Activated T-helper 1 cell treated with anti-CD3 and anti-CD28 coated beads, Interleukin-2, amount 50 U/mL, for 16 hours (primary cell): ENCODE measurements around the gene MBOAT1.
"Not testable (repeated sequence)": the region's sequence is repeated elsewhere in the genome, so short reads cannot be mapped to it uniquely, and the experiment has no call there.

Source experiments
- DNase-seq, 2 donors: peaks; one replicate each; pipeline ENCODE4 v3.0.0-alpha.2; 2020; ENCODE audit warnings: low read depth in 1 of 2, low spot score in 1 of 2

MBOAT1 gene

DNA sequence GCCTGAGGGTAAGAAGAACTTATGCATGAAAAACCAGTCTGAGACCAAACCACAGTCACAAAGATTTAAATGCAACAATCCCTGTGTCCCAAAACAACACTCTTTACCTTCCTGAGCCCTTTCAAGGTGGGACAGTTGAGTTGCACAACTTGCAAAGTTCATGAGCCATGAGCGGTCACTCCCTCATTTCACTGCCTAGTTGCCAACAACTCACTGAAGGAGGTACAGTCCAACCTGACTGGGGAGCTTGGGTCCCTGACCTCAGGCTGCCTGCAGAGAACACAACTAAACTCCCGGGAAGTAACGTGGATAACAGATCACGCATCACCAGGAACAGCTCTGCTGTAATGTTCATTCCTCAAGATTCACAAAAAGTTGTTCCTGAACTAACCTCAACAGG, 69.4 kb downstream of the MBOAT1 start:
- no peak for DNase-seq

- no peak for DNase-seq
These were observed 70.3 kb downstream of the MBOAT1 start for GRCh38 chr6:20141931-20142330.

GRCh38 chr6:20139127-20139963, 72.9 kb downstream of the MBOAT1 start:
- not testable (repeated sequence) for DNase-seq

DNA sequence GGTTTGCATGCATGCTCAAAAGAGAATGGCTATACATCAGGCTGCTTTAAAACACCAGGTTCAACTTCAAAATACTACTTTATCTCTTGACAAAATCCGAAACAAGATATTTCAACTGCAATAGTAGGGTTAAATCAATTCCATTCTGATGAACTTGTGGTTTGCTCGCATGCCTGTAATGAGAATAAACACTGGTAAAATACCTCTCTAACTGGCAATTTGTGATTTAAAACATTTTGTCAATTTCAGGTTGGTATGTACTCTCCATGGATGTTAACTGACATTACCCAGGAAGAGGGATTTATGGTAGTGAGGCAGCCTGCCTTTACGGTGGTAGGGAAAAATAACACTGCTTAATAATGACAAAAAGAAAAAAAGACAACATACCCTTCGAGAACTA, 74.4 kb downstream of the MBOAT1 start:
- DNase-seq = no peak

- DNase-seq = no peak
These were observed 75.0 kb downstream of the MBOAT1 start for GRCh38 chr6:20137240-20137639.

DNA sequence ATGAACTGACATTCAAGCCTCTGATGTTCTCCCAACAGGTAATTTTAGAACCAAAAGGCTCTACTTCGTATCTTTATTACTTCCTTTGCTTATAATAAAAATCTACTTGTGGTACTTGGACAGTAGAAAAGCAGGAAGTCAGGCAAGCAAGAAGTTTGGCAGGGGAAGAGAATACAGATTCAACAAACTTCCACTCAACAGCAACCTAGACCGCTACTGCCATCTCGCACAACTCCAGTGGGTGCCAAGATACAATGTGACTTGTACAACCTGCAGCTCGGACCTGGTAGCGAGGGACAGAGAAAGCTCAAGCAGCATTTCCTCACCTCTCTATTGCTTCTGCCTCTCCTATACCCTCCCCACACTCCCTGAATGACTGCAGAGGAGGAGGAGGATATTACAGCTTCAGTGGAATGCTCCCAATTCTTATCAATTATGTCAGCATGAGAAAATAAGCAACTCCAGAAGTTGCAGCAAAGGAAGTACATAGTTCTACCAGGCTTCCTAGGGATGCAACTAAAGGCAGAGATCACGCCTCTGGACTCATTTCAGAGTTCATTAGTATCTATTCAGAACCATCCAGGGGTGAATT, 76.5 kb downstream of the MBOAT1 start:
- DNase-seq = no peak

- no peak for DNase-seq
These were observed 77.7 kb downstream of the MBOAT1 start for GRCh38 chr6:20134613-20135012.

DNA sequence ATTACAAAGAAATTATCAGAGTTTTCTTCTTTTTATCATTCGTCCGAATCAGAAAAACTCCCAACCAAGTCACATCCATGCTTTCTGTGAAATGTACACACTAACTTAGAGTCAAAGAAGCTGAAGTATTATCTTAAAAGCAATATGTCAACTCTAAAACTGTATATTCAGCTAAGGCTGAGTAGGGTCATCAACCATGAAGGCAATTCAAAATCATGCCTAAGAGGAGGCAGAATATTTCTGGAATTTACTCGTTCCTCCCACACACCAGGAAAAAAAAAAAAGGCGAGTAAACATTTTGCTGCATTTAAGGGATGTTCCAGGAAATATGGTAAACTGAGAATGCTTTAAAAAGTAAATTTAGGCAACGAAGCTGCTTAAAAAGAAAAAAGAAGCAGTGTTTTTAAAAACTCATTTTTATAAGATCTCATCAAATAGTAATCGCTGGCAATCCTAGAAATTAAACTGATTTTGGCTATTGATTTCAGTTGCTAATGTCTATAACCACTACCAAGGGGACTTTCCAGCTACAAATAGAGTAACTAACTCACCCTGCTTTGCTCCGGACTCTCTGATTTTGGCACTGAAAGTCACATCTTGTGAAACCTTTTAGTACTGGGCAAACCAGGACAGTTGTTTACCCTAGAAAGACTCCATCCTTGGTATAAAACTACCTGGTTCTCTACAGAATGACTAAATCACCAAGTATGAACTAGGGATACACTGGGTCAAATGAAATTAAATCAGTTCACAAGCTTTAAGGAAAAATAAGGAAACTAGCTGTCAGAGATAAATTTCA, 82.8 kb downstream of the MBOAT1 start:
- DNase-seq = no peak

DNA sequence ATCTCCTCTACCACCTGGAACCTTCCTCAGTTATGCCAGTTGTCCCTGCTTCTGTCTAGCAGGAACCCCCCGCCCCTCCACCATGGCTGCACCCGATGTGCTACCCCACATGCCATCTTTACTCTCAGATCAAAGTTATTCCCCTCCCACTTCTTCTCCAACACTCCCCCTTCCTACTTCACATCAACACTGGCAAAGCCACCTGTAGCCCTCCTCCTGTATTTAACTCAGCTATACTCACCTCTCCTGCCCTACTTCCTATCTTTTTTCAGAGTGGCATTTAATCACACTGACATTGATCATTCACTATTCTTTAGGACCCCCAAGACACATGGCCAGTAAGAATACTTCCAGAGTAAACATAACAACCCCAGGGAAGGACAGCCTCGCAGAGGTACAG, 84.3 kb downstream of the MBOAT1 start:
- DNase-seq = no peak

DNA sequence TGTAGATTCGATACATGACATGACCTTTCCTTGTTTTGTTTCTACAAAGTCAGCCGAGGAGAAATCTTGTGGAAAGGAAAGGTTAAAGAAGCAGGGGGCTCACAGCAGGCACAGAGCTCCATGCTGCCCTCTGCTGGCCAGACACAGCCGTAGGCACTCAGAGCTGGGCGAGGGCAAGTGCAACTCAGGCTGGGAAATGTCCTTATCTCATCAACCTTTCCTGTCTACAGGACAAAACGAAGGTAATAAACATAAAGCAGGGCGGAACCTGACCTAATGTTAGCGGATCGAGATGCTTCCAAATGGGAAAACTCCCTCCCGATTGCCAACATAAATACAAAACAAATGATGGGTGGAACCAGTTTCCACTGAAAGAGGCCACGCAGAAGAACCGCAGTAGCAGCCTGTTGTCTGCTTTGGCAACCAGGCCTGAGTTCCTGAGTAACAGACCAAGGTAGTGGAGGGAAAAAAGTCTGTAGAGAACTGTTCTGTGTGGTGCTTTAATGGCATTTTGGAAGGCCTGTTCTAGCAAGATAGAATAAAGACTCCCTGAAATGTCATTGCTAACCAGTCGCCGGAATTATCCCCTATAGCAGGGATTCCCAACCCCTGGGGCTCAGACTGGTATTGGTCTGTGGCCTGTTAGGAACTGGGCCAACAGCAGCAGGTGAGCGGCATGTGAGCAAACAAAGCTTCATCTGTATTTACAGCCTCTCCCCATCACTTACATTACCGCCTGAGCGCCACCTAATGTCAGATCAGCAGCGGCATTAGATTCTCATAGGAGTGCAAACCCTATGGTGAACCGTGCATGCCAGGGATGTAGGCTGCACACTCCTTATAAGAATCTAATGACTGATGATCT, 85.2 kb downstream of the MBOAT1 start:
- peak; percentile 33 to 34 for DNase-seq

- DNase-seq = no peak
These were observed 86.0 kb downstream of the MBOAT1 start for GRCh38 chr6:20126102-20126752.

DNA sequence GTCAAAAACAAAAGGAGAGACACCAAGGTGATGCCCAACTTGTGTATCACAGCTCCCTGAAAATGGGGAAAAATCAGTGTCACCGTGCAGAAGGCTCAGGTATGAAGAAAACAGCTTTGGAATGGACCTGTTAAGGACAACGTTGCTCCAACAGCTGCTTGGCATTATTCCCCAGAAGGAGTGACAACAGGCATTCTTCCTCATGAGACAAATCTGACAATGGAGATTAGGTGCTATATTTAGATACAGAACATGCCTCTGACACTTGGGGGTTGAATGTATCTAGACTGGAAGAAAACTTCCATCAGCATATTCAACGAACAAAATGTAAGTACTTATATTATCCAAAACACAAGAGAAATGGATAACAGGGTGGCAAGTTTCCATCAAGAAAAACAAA, 87.7 kb downstream of the MBOAT1 start:
- DNase-seq = no peak

GRCh38 chr6:20119485-20119884, 92.8 kb downstream of the MBOAT1 start:
- no peak for DNase-seq

DNA sequence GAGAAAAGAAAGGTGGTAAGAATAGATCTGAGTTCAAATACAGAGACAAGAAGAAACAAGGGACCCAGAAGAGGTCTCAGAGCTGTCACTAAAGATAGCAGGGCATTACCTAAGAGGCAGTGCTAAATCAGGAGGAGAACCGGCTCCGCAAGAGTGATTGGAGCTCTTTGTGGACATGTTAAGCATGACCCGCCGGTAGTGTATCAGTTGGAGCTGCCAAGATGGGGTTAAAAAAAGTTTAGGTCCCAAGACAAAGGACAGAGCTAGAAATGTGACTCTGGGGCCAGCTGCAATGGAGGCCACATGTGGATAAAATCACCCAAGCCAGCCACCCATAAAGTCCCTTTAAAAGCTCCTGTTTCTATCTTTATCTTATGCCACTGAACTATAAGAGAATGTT, 93.4 kb downstream of the MBOAT1 start:
- DNase-seq = no peak

DNA sequence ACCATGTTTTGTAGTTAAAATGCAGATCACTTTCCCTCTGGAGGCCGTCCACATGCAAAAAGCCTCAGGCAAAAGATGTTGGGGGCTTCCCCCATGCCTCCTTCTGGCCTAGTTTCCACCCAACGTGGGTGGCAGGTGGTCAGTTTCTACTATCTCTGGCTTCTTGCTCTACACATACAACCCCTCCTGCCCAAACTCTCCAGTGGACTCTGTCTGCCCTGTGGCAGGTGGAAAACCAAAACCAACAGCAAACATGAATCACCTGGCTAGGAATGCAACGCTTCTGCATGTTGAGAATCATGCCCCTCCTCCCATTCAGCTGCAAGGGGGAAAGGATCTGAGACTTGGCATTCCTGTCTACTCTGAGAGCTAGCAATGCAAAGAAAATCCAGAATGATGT, 94.8 kb downstream of the MBOAT1 start:
- no peak for DNase-seq

GRCh38 chr6:20116792-20117191, 95.5 kb downstream of the MBOAT1 start:
- DNase-seq = no peak

GRCh38 chr6:20115246-20115980, 96.9 kb downstream of the MBOAT1 start:
- no peak for DNase-seq

GRCh38 chr6:20113649-20114224, 98.5 kb downstream of the MBOAT1 start:
- DNase-seq = no peak

DNA sequence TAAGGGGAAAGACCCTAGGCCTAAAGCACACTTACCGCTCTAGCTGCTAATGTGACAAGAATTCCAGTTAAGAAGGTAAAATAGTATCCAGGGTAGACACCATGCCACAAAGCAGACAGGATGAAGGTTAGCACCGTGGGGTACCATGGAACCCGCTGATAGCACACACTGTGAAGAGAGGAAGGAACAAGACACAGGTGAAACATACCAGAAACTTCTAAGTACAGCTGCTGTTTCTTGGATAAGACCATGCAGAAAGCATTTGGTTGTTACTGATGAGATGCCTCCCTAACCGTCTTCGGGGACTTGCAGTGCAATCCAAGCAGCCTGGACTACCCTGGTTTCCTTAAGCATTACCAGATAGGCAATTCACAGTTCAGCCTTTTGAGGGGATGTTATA, 99.4 kb downstream of the MBOAT1 start:
- DNase-seq = no peak

DNA sequence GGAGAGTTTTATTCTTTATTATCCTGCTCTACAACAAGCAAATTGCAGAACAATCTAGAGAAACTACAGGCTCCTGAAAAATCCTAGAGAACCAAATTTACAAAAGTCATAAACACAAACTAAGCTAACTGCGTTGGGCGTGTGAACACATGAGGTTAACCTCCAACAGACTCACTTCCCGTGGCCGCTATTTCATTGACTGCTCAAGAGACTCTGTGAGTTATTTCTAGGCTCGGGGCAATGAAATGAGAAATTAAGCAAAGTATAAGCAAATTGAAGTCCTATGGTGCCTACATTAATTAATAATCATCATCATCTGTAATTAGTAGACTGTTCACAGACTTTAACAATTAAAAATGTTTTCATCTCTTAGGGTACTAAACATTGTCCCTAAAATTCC, 100.0 kb downstream of the MBOAT1 start:
- no peak for DNase-seq
